Colonic mucosa (tissue), 4 donors: ENCODE measurements around the gene LSP1. TPM values are rescaled to one million over a fixed set of nuclear protein-coding genes. Genes with fewer than 3 reads are reported as not detected.

Source experiments
- DNase-seq: peaks from one replicate; pipeline ENCODE4 v3.0.0-alpha.2; 2020
- H3K27ac ChIP-seq: fragments of 200-600 bp; one replicate; pipeline ENCODE4 v1.8.0; 2021
- H3K27me3 ChIP-seq: fragments of 200-600 bp; one replicate; pipeline ENCODE4 v1.8.0; 2021
- H3K36me3 ChIP-seq: fragments of 200-600 bp; one replicate; pipeline ENCODE4 v1.8.0; 2021
- H3K4me1 ChIP-seq: fragments of 200-600 bp; one replicate; pipeline ENCODE4 v1.8.0; 2021; ENCODE audit warnings: mild to moderate bottlenecking
- H3K4me3 ChIP-seq: fragments of 200-600 bp; one replicate; pipeline ENCODE4 v1.8.0; 2021
- H3K9ac ChIP-seq, 2 donors: one replicate each; pipeline ENCODE4 v1.7.0; 2013; ENCODE audit warnings: control low read depth in 2 of 2, low read depth in 2 of 2, low read length in 2 of 2
- H3K9me3 ChIP-seq: fragments of 200-600 bp; one replicate; pipeline ENCODE4 v1.8.0; 2021
- intact Hi-C: fragments of 100-400 bp; cut with DNase I; formaldehyde crosslinking; loops from one replicate; pipeline ENCODE4 v1.14.1; 2022
- total RNA-seq, 2 donors: library from RNA; stranded (reverse); fragmentation: NEBNext Ultra II Directional in 1 of 2; extraction: Animal tissue kit (Norgen Biotek cat#: 25700) in 1 of 2; gene quantifications; one replicate each; pipeline ENCODE4 v1.2.1, GENCODE V29; 2021
- TF ChIP-seq, protein P1 (sequence below): fragments of 200-600 bp; IDR thresholded peaks from one replicate; pipeline ENCODE4 v1.8.0; 2022; ENCODE audit warnings: antibody characterized with exemption, mild to moderate bottlenecking
- donor health status: healthy.
- donor health status: DM: no; HTN: no; CAD: no.
- donor health status: DM: no; HTN: no; CAD: no.

The LSP1 gene
- total RNA-seq, 2 donors from 2014 or later: 18.9 to 23.0 TPM

DNA sequence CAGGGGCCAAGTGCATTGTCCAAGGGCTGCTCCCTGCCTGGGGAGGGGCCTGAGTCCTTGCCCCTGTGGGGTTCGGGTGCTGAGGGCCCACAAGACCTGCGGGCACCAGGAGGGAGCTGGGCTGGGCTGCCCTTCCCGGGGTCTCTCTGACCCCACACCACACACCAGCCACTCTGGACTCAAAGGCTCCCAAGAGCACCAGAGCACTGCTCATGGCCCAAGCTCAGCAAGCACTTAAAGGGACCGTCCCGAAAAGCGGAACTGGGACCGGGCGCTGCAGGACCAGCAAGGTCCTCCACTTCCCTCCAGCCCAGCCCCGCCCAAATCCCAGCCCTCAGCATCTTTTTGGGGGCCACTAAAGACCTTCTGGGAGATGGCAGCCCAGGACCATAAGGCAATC is 5.3 kb downstream of the LSP1 start:
- no peaks in the 10 kb centered on the region for H3K9me3 ChIP-seq
- H3K4me1 ChIP-seq: no peaks in the 10 kb centered on the region
- intact Hi-C loops: no loop called here
- H3K27ac ChIP-seq: no peak overlapping the region
- no peak overlapping the region for H3K9ac ChIP-seq
- H3K4me3 ChIP-seq: no peak overlapping the region
- no peaks in the 10 kb centered on the region for H3K27me3 ChIP-seq
- no peaks in the 10 kb centered on the region for H3K36me3 ChIP-seq
- no peak for DNase-seq
- TF ChIP-seq, protein P1, sequence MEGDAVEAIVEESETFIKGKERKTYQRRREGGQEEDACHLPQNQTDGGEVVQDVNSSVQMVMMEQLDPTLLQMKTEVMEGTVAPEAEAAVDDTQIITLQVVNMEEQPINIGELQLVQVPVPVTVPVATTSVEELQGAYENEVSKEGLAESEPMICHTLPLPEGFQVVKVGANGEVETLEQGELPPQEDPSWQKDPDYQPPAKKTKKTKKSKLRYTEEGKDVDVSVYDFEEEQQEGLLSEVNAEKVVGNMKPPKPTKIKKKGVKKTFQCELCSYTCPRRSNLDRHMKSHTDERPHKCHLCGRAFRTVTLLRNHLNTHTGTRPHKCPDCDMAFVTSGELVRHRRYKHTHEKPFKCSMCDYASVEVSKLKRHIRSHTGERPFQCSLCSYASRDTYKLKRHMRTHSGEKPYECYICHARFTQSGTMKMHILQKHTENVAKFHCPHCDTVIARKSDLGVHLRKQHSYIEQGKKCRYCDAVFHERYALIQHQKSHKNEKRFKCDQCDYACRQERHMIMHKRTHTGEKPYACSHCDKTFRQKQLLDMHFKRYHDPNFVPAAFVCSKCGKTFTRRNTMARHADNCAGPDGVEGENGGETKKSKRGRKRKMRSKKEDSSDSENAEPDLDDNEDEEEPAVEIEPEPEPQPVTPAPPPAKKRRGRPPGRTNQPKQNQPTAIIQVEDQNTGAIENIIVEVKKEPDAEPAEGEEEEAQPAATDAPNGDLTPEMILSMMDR: no peak

DNA sequence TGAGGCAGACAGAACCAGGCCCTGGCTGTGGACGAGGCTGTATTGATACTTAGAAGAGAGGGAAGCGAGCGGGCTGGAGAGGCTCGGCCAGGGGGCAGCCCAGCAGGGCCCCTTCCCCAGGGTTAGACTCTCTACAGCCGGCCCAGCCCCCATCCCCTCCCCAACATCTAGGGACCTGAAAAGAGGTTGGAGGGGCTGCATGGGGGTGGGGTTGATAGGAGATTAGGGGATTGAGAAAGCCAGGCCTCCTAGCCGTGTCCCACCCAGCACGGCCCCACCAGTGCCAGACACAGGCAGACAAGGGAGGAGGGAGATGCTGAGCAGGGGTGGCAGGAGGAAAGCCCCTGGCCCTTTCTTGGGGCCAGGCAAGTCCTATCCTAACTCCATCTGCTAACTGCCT is 5.7 kb downstream of the LSP1 start:
- Histone ChIP-seq H3K36me3 (no peaks in the 10 kb centered on the region), H3K4me3 (no peak overlapping the region), H3K4me1 (no peaks in the 10 kb centered on the region), H3K27ac (no peak overlapping the region), H3K27me3 (no peaks in the 10 kb centered on the region), H3K9ac (no peak overlapping the region), H3K9me3 (no peaks in the 10 kb centered on the region)
- intact Hi-C loops: no loop called here
- DNase-seq: no peak
- TF ChIP-seq, protein P1: no peak

DNA sequence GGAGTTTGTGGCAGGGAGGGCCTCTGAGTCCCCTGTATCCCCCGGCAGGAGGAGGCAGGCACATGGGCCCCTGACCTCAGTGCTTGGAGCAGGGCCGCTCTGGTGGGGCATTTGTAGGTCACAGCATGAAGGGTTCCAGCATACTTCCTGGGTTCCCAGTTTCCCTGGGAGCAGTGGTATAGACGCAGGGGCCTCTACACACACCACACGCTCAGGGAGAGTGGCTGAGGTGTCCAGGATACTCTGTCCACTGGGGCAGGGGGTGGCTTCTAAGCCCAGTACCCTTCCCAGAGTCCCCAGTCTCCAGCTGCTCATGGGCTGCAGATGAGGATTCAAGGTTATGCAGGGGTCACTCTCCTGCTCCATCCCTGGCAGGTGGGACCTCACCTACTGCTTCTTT is 6.1 kb downstream of the LSP1 start:
- no peaks in the 10 kb centered on the region for H3K36me3 ChIP-seq
- H3K4me1 ChIP-seq: no peaks in the 10 kb centered on the region
- DNase-seq: no peak
- TF ChIP-seq, protein P1: no peak
- H3K27ac ChIP-seq: no peak overlapping the region
- H3K27me3 ChIP-seq: no peaks in the 10 kb centered on the region
- no peaks in the 10 kb centered on the region for H3K9me3 ChIP-seq
- H3K9ac ChIP-seq: no peak overlapping the region
- no peak overlapping the region for H3K4me3 ChIP-seq
- intact Hi-C loops: no loop called here

DNA sequence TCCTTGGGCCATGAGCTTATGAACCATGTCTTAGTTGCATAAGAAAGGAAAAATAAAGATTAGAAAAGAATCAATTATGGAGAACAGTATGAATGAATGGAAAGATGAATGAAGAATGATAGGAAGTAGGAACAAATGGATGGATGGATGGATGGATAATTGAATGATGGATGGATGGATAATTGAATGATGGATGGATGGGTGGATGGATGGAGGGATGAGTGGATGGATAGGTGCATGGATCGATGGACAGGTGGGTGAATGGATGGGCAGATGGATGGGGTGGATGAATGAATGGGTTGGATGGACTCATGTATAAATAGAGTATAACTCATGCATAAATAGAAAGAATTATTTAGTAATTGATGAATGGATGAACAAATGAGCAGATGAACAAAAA is 7.2 kb downstream of the LSP1 start:
- TF ChIP-seq, protein P1: no peak
- H3K27ac ChIP-seq: no peak overlapping the region
- no peak for DNase-seq
- H3K4me3 ChIP-seq: no peak overlapping the region
- H3K9ac ChIP-seq: no peak overlapping the region
- no peaks in the 10 kb centered on the region for H3K27me3 ChIP-seq
- H3K36me3 ChIP-seq: no peaks in the 10 kb centered on the region
- H3K4me1 ChIP-seq: no peaks in the 10 kb centered on the region
- intact Hi-C loops: no loop called here
- no peaks in the 10 kb centered on the region for H3K9me3 ChIP-seq

DNA sequence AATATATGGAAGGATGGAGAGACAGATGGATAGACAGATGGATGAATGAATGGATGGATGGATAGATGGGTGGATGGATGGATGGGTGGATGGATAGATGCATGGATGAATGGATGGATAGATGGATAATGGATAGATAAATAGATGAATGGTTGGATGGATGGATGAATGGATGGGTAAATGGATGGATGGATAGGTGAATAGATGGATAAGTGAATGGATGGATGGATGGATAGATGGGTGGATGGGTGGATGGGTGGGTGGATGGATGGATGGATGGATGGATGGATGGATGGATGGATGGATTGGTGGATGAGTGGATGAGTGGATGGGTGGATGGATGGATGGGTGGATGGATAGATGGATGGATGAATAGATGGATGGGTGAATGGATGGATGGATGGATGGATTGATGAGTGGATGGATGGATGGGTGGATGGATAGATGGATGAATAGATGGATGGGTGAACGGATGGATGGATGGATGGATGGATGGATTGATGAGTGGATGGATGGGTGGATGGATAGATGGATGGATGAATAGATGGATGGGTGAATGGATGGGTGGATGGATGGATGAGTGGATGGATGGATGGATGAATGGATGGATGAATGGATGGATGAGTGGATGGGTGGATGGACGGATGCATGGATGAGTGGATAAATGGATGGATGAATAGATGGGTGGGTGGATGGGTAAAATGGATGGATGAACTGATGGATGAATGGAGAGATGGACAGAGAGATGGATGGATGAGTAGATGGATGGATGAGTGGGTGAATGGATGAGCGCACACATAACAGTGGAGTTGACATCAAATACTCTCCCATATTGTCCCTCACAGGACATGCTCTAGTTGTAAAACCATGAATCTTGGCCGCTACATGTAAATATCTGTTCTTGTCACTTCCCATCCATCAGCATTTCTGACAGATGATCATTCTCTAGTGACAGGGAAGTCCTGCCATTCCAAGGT is 8.8 kb downstream of the LSP1 start:
- Histone ChIP-seq H3K4me1 (no peaks in the 10 kb centered on the region), H3K9me3 (no peaks in the 10 kb centered on the region)
- intact Hi-C loops: no loop called here

More for the DNA sequence above, 8.8 kb downstream of the LSP1 start:
- H3K4me3 ChIP-seq: no peak overlapping the region
- no peaks in the 10 kb centered on the region for H3K27me3 ChIP-seq
- TF ChIP-seq, protein P1: no peak
- no peak overlapping the region for H3K9ac ChIP-seq
- no peak for DNase-seq
- no peak overlapping the region for H3K27ac ChIP-seq
- no peaks in the 10 kb centered on the region for H3K36me3 ChIP-seq
